GM23338 (cell line): Measurements from ENCODE around the gene CRYL1. TPM values are rescaled to one million over a fixed set of nuclear protein-coding genes. Genes with fewer than 3 reads are reported as not detected.

ENCODE experiments used
- ATAC-seq: fragments of 200-7000 bp; cut with Tn5 transposase; 3 replicates; pipeline ENCODE4 v1.9.1; 2020
- DNase-seq: peaks from one replicate; pipeline ENCODE4 v3.0.0-alpha.2; 2015; ENCODE audit warnings: low spot score
- H2AFZ ChIP-seq: fragments of 200-600 bp; sonication (generic); 2 replicates; pipeline ENCODE4 v1.8.0; 2016; ENCODE audit warnings: antibody characterized with exemption, mild to moderate bottlenecking, moderate library complexity
- H3F3A ChIP-seq: fragments of 200-600 bp; sonication (generic); replicated peaks from 2 replicates; pipeline ENCODE4 v1.8.0; 2017; ENCODE audit warnings: antibody characterized with exemption, mixed run types, low read depth
- H3K27ac ChIP-seq: fragments of 200-600 bp; sonication (generic); 2 replicates; pipeline ENCODE4 v1.6.1; 2016; ENCODE audit warnings: low read depth
- H3K27me3 ChIP-seq: fragments of 200-600 bp; sonication (generic); 2 replicates; pipeline ENCODE4 v1.8.0; 2016; ENCODE audit warnings: mild to moderate bottlenecking, mixed run types, moderate library complexity; ENCODE audit not compliant: insufficient read depth
- H3K36me3 ChIP-seq: fragments of 200-600 bp; sonication (generic); 2 replicates; pipeline ENCODE4 v1.8.0; 2016; ENCODE audit warnings: mild to moderate bottlenecking; ENCODE audit not compliant: insufficient read depth
- H3K4me1 ChIP-seq: fragments of 200-600 bp; sonication (generic); 2 replicates; pipeline ENCODE4 v1.8.0; 2016; ENCODE audit warnings: mild to moderate bottlenecking, moderate library complexity; ENCODE audit not compliant: insufficient read depth
- H3K4me2 ChIP-seq: fragments of 200-600 bp; sonication (generic); 2 replicates; pipeline ENCODE4 v1.7.1; 2017; ENCODE audit warnings: mixed run types
- H3K4me3 ChIP-seq: fragments of 200-600 bp; sonication (generic); 2 replicates; pipeline ENCODE4 v1.6.1; 2016; ENCODE audit warnings: mixed run types
- H3K79me2 ChIP-seq: fragments of 200-600 bp; sonication (generic); replicated peaks from 2 replicates; pipeline ENCODE4 v1.8.0; 2017; ENCODE audit warnings: mild to moderate bottlenecking; ENCODE audit not compliant: insufficient read depth
- H3K9me2 ChIP-seq: fragments of 200-600 bp; sonication (generic); 2 replicates; pipeline ENCODE4 v1.8.0; 2017; ENCODE audit not compliant: insufficient read depth
- H4K20me1 ChIP-seq: fragments of 200-600 bp; sonication (generic); replicated peaks from 2 replicates; pipeline ENCODE4 v1.8.0; 2017; ENCODE audit warnings: mild to moderate bottlenecking; ENCODE audit not compliant: insufficient read depth
- H3K27ac Mint-ChIP-seq: 2 replicates; pipeline ENCODE4 v1.8.0; 2020; ENCODE audit warnings: inconsistent platforms, mild to moderate bottlenecking, moderate library complexity, mixed read lengths
- H3K27me3 Mint-ChIP-seq: 3 replicates; pipeline ENCODE4 v1.8.0; 2022; ENCODE audit warnings: low read depth, mild to moderate bottlenecking, moderate library complexity, mixed read lengths, inconsistent platforms; ENCODE audit not compliant: insufficient read depth, poor library complexity
- H3K36me3 Mint-ChIP-seq: 3 replicates; pipeline ENCODE4 v1.8.0; 2021; ENCODE audit warnings: low read depth, mild to moderate bottlenecking, inconsistent platforms, moderate library complexity, mixed read lengths
- H3K4me1 Mint-ChIP-seq: 3 replicates; pipeline ENCODE4 v1.8.0; 2020; ENCODE audit warnings: mild to moderate bottlenecking, inconsistent platforms, mixed read lengths
- H3K4me3 Mint-ChIP-seq: 3 replicates; pipeline ENCODE4 v1.8.0; 2021; ENCODE audit warnings: moderate library complexity, mild to moderate bottlenecking, inconsistent platforms, mixed read lengths
- H3K9me3 Mint-ChIP-seq: 3 replicates; pipeline ENCODE4 v1.8.0; 2020; ENCODE audit warnings: moderate library complexity, mild to moderate bottlenecking, inconsistent platforms, mixed read lengths
- CREB1 ChIP-seq: fragments of 250-450 bp; sonication (Bioruptor Pico); IDR thresholded peaks from 2 replicates; pipeline ENCODE4 v1.5.0; 2020; ENCODE audit warnings: low read depth, mild to moderate bottlenecking, moderate library complexity
- CTCF ChIP-seq, 2 experiments: fragments of 200-600 bp in 1 of 2; sonication (generic) in 1 of 2; conservative IDR thresholded peaks; 2 replicates each; pipeline versions ENCODE4 v1.5.1 to v1.6.1; 2016 to 2017; ENCODE audit warnings: antibody characterized with exemption in 2 of 2, low read depth in 2 of 2, mild to moderate bottlenecking in 2 of 2, moderate library complexity in 1 of 2
- POLR2AphosphoS5 ChIP-seq: IDR thresholded peaks from 2 replicates; pipeline ENCODE4 v1.6.1; 2016; ENCODE audit warnings: antibody characterized with exemption, low read depth
- ZNF114 ChIP-seq: fragments of 250-450 bp; sonication (Bioruptor Pico); IDR thresholded peaks from 2 replicates; pipeline ENCODE4 v1.5.0; 2020; ENCODE audit warnings: mild to moderate bottlenecking, moderate library complexity
- polyA plus RNA-seq: library from polyadenylated mRNA; unstranded; fragments of >200 nt; fragmentation: Nextera tagmentation; extraction: Ambion mirVana; gene quantifications from 2 replicates; pipeline ENCODE4 v1.2.1, GENCODE V29; 2016
- total RNA-seq: library from RNA; depleted of rRNA; stranded (reverse); fragments of >200 nt; shearing (Covaris generic); gene quantifications from 2 replicates; pipeline ENCODE4 v1.2.3, GENCODE V29; 2014
- TF ChIP-seq, protein P1 (sequence below): fragments of 250-450 bp; sonication (Bioruptor Pico); IDR thresholded peaks from 2 replicates; pipeline ENCODE4 v1.5.0; 2020; ENCODE audit warnings: mild to moderate bottlenecking, moderate library complexity

Gene CRYL1
- total and polyA plus RNA-seq, 2 experiments from 2014 or later: 2.2 to 2.6 TPM

GRCh38 chr13:20521364-20522115 lies 4.1 kb downstream of the CRYL1 start:
- Mint-ChIP-seq H3K4me1 (peaks cover 24% of the 10 kb centered on the region), H3K36me3 (no peaks in the 10 kb centered on the region; the same call in 2 of the 3 replicates), H3K27ac (no peak overlapping the region; the same call in 1 of the 2 replicates), H3K9me3 (no peaks in the 10 kb centered on the region; the same call in 2 of the 3 replicates), H3K4me3 (no peak overlapping the region), H3K27me3 (peaks cover 19% of the 10 kb centered on the region)
- no peaks in the 10 kb centered on the region for H3F3A ChIP-seq
- H4K20me1 ChIP-seq: no peaks in the 10 kb centered on the region
- H3K4me1 ChIP-seq: peaks cover 29% of the 10 kb centered on the region
- H3K4me3 ChIP-seq: no peak overlapping the region
- peak overlapping the region; percentile 35; the same call in 1 of the 2 replicates for H2AFZ ChIP-seq
- no peak overlapping the region for H3K4me2 ChIP-seq
- peaks cover 13% of the 10 kb centered on the region for H3K27me3 ChIP-seq
- TF ChIP-seq CREB1 (CRISPR knock-in tag) (no peak), ZNF114 (CRISPR knock-in tag) (no peak), CTCF (conservative IDR thresholded peaks at IDR 0.05; ENCODE audit: low read depth in 2 of 2) (no peak), POLR2AphosphoS5 (no peak)
- TF ChIP-seq, protein P1, sequence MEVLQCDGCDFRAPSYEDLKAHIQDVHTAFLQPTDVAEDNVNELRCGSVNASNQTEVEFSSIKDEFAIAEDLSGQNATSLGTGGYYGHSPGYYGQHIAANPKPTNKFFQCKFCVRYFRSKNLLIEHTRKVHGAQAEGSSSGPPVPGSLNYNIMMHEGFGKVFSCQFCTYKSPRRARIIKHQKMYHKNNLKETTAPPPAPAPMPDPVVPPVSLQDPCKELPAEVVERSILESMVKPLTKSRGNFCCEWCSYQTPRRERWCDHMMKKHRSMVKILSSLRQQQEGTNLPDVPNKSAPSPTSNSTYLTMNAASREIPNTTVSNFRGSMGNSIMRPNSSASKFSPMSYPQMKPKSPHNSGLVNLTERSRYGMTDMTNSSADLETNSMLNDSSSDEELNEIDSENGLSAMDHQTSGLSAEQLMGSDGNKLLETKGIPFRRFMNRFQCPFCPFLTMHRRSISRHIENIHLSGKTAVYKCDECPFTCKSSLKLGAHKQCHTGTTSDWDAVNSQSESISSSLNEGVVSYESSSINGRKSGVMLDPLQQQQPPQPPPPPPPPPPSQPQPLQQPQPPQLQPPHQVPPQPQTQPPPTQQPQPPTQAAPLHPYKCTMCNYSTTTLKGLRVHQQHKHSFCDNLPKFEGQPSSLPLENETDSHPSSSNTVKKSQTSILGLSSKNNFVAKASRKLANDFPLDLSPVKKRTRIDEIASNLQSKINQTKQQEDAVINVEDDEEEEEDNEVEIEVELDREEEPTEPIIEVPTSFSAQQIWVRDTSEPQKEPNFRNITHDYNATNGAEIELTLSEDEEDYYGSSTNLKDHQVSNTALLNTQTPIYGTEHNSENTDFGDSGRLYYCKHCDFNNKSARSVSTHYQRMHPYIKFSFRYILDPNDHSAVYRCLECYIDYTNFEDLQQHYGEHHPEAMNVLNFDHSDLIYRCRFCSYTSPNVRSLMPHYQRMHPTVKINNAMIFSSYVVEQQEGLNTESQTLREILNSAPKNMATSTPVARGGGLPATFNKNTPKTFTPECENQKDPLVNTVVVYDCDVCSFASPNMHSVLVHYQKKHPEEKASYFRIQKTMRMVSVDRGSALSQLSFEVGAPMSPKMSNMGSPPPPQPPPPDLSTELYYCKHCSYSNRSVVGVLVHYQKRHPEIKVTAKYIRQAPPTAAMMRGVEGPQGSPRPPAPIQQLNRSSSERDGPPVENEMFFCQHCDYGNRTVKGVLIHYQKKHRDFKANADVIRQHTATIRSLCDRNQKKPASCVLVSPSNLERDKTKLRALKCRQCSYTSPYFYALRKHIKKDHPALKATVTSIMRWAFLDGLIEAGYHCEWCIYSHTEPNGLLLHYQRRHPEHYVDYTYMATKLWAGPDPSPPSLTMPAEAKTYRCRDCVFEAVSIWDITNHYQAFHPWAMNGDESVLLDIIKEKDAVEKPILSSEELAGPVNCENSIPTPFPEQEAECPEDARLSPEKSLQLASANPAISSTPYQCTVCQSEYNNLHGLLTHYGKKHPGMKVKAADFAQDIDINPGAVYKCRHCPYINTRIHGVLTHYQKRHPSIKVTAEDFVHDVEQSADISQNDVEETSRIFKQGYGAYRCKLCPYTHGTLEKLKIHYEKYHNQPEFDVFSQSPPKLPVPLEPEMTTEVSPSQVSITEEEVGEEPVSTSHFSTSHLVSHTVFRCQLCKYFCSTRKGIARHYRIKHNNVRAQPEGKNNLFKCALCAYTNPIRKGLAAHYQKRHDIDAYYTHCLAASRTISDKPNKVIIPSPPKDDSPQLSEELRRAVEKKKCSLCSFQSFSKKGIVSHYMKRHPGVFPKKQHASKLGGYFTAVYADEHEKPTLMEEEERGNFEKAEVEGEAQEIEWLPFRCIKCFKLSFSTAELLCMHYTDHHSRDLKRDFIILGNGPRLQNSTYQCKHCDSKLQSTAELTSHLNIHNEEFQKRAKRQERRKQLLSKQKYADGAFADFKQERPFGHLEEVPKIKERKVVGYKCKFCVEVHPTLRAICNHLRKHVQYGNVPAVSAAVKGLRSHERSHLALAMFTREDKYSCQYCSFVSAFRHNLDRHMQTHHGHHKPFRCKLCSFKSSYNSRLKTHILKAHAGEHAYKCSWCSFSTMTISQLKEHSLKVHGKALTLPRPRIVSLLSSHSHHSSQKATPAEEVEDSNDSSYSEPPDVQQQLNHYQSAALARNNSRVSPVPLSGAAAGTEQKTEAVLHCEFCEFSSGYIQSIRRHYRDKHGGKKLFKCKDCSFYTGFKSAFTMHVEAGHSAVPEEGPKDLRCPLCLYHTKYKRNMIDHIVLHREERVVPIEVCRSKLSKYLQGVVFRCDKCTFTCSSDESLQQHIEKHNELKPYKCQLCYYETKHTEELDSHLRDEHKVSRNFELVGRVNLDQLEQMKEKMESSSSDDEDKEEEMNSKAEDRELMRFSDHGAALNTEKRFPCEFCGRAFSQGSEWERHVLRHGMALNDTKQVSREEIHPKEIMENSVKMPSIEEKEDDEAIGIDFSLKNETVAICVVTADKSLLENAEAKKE (CRISPR knock-in tag): no peak
- H3K27ac ChIP-seq: no peak overlapping the region; the same call in 1 of the 2 replicates
- ATAC-seq (no peak), DNase-seq (peak; percentile 16)
- no peaks in the 10 kb centered on the region for H3K79me2 ChIP-seq
- H3K9me2 ChIP-seq: 0 out of 2 replicates have a peak, but pooled peaks cover 2% of the 10 kb centered on the region
- no peaks in the 10 kb centered on the region for H3K36me3 ChIP-seq
